Measurements from ENCODE around the gene NEURL2.

Gene NEURL2

DNA sequence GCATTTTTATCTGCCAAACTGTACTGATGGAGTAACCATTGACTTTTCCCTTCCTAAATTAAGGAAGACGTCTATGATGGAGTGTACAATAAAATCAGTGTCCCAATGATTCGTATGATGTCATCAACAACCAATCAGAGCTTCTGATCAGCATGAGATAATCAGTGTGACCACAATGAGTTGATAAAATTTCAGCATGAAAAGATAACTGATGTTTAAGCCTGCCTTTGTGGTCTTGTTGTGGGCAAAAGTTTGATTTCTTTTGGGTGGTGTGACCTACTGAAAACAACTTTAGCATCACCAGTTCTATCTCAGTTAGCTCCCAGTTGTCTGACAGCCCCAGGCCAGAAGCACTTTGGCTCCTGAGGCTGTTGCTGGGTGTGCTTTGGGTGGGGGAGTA, 46.8 kb upstream of the NEURL2 start:
- Histone ChIP-seq H3K79me2 (ENCODE audit: control insufficient read depth, insufficient read depth, low read length, poor library complexity) (peaks cover 10% of the 10 kb centered on the region), H3K9ac (ENCODE audit: low read length) (no peak overlapping the region), H3K79me1 (ENCODE audit: low read length) (peaks cover 12% of the 10 kb centered on the region), H3K4me1 (ENCODE audit: control insufficient read depth in 1 of 2, insufficient read depth in 2 of 2, low read length in 2 of 2) (peaks cover 2 to 4% of the 10 kb centered on the region in 2 experiments), H3K27me3 (ENCODE audit: insufficient read depth, low read length) (no peaks in the 10 kb centered on the region), H3K36me3 (ENCODE audit: control insufficient read depth in 1 of 2, insufficient read depth in 2 of 2, low read length in 2 of 2) (peaks cover 39 to 41% of the 10 kb centered on the region in 2 experiments), H2BK5ac (ENCODE audit: low read depth, low read length, poor library complexity) (no peak overlapping the region), H3K27ac (ENCODE audit: low read depth, low read length) (no peak overlapping the region), H2AK5ac (ENCODE audit: low read length) (no peak overlapping the region), H2BK120ac (ENCODE audit: insufficient read depth, low read length, poor library complexity) (no peak overlapping the region), H3K4me3 (ENCODE audit: low read depth, low read length) (no peak overlapping the region), H4K8ac (ENCODE audit: low read depth, low read length) (no peak overlapping the region), H4K12ac (ENCODE audit: low read depth, low read length) (no peak overlapping the region), H2BK12ac (ENCODE audit: low read length) (no peak overlapping the region), H3K14ac (ENCODE audit: low read length) (no peak overlapping the region), H3K4ac (ENCODE audit: low read depth, low read length) (no peak overlapping the region), H3K4me2 (ENCODE audit: low read length) (no peak overlapping the region), H2AFZ (ENCODE audit: insufficient read depth, low read length, poor library complexity) (no peak overlapping the region), H4K91ac (ENCODE audit: low read depth, low read length) (no peak overlapping the region), H3K18ac (ENCODE audit: low read length) (no peak overlapping the region), H3K23ac (ENCODE audit: low read length) (no peak overlapping the region), H3K9me3 (ENCODE audit: insufficient read depth, low read depth, low read length) (peaks cover 5% of the 10 kb centered on the region)
- no peak for DNase-seq
- WGBS (ENCODE audit: extremely low coverage, insufficient coverage, insufficient read length), result no CpG with 5 or more reads among the region's 2 CpGs

DNA sequence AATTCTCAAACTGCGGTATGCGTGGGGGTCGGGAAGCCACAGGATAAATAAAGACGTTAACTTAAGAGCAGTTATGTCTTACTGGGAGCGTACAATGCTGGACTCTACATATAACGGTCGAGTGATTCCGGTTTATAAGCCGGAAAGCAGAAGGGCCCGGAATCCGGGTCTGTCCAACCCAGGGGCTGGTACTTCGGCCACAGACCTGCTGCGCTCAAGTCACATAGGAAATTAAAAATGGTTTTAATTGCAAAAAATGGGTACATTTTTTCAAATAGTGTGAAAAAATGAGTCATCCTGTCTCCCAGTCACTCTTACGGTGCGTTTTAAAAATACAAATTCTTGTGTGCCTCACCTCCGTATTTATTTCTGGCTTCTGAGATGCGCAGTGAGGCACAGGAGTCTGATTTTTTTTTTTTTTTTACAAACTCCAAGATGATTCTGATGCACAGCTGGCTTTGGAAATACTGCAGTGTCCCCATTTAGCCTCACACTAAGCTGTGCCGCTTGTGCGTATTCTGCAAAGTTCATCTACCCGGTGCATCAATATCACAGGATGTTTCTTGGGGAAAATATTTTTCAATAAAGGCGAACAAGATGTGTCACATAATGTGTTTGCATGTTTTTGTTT, 44.5 kb upstream of the NEURL2 start:
- Histone ChIP-seq H3K36me3 (ENCODE audit: control insufficient read depth in 1 of 2, insufficient read depth in 2 of 2, low read length in 2 of 2) (peaks cover 31 to 33% of the 10 kb centered on the region in 2 experiments), H2BK12ac (ENCODE audit: low read length) (no peak overlapping the region), H2BK120ac (ENCODE audit: insufficient read depth, low read length, poor library complexity) (no peak overlapping the region), H3K9ac (ENCODE audit: low read length) (no peak overlapping the region), H2BK5ac (ENCODE audit: low read depth, low read length, poor library complexity) (no peak overlapping the region), H3K79me1 (ENCODE audit: low read length) (peaks cover 12% of the 10 kb centered on the region), H3K23ac (ENCODE audit: low read length) (no peak overlapping the region), H3K79me2 (ENCODE audit: control insufficient read depth, insufficient read depth, low read length, poor library complexity) (peaks cover 10% of the 10 kb centered on the region), H4K8ac (ENCODE audit: low read depth, low read length) (peak overlapping the region; percentile 22), H3K18ac (ENCODE audit: low read length) (no peak overlapping the region), H3K4ac (ENCODE audit: low read depth, low read length) (peak overlapping the region; percentile 39), H3K4me1 (ENCODE audit: control insufficient read depth in 1 of 2, insufficient read depth in 2 of 2, low read length in 2 of 2) (peaks cover 2 to 4% of the 10 kb centered on the region in 2 experiments), H2AK5ac (ENCODE audit: low read length) (no peak overlapping the region), H3K4me3 (ENCODE audit: low read depth, low read length) (peak overlapping the region; percentile 58), H3K27me3 (ENCODE audit: insufficient read depth, low read length) (no peaks in the 10 kb centered on the region), H4K91ac (ENCODE audit: low read depth, low read length) (no peak overlapping the region), H3K27ac (ENCODE audit: low read depth, low read length) (no peak overlapping the region), H3K4me2 (ENCODE audit: low read length) (peak overlapping the region; percentile 82), H4K12ac (ENCODE audit: low read depth, low read length) (no peak overlapping the region), H3K9me3 (ENCODE audit: insufficient read depth, low read depth, low read length) (peaks cover 2% of the 10 kb centered on the region), H3K14ac (ENCODE audit: low read length) (no peak overlapping the region), H2AFZ (ENCODE audit: insufficient read depth, low read length, poor library complexity) (peak overlapping the region; percentile 30)
- no peak for DNase-seq
- no CpG with 5 or more reads among the region's 21 CpGs for WGBS (ENCODE audit: extremely low coverage, insufficient coverage, insufficient read length)

DNA sequence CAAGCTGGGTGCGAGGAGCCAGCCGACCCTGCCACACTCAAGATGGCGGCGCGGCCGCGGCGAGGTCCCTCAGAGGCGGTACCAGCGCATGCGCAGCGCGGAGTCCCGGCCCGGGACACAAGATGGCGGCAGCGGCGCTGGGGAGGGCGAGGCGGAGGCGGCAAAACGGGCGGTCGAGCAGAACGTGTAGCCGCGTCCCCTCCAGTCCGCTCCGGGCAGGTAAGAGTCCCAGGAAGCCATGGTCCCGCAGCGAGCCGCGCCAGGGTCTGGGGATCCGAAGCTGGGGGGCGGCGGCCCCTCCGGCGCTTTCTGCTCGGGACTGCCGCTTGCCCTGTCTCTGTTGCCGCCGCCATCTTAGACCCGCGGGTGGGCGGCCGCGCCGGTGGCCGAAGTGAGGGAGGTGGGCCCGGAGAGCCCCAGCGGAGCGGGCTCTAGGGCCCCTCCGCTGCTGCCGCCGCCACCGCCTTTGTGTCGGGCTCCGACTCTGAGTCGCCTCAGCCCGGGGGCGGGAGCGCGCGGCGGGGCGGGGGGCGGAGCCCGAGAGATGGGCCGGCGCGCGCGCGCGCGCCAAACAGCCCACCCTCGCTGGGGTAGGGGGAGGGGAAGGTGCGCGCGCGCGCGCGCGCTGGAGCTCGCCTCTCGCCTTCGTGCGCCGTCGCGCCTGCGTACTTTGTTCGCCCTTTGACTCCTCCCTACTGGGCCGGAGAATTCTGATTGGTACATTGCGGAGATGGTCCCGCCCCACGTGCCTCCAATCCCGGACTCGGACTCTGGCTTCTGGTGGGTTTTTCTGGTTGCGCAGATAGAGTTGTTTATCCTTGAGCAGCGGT, 43.8 kb upstream of the NEURL2 start, which contains the start of gene PCIF1:
Gene PCIF1, plus strand, starts transcription at position 98 of the 830 bp plus-strand sequence. CDS start 4,317 bp downstream, outside the sequence.
- Histone ChIP-seq H2AK5ac (ENCODE audit: low read length) (peak within 1 kb of the TSS; percentile 97), H4K8ac (ENCODE audit: low read depth, low read length) (peak within 1 kb of the TSS; percentile 93), H3K14ac (ENCODE audit: low read length) (peak within 1 kb of the TSS; percentile 99), H3K23ac (ENCODE audit: low read length) (no peak within 1 kb of the TSS), H2BK5ac (ENCODE audit: low read depth, low read length, poor library complexity) (peak within 1 kb of the TSS; percentile 91), H3K4ac (ENCODE audit: low read depth, low read length) (peak within 1 kb of the TSS; percentile 90), H3K4me3 (ENCODE audit: low read depth, low read length) (peak within 1 kb of the TSS; percentile 89), H3K27me3 (ENCODE audit: insufficient read depth, low read length) (no peaks in the 10 kb centered on the region), H4K91ac (ENCODE audit: low read depth, low read length) (peak within 1 kb of the TSS; percentile 97), H3K27ac (ENCODE audit: low read depth, low read length) (peak within 1 kb of the TSS; percentile 100), H3K9ac (ENCODE audit: low read length) (peak within 1 kb of the TSS; percentile 100), H3K36me3 (ENCODE audit: control insufficient read depth in 1 of 2, insufficient read depth in 2 of 2, low read length in 2 of 2) (peaks cover 24 to 26% of the 10 kb centered on the region in 2 experiments), H2AFZ (ENCODE audit: insufficient read depth, low read length, poor library complexity) (peak within 1 kb of the TSS; percentile 74), H3K79me1 (ENCODE audit: low read length) (peaks cover 12% of the 10 kb centered on the region), H3K18ac (ENCODE audit: low read length) (peak within 1 kb of the TSS; percentile 98), H2BK12ac (ENCODE audit: low read length) (no peak within 1 kb of the TSS), H3K9me3 (ENCODE audit: insufficient read depth, low read depth, low read length) (peaks cover 2% of the 10 kb centered on the region), H3K4me1 (ENCODE audit: control insufficient read depth in 1 of 2, insufficient read depth in 2 of 2, low read length in 2 of 2) (peaks cover 2 to 4% of the 10 kb centered on the region in 2 experiments), H2BK120ac (ENCODE audit: insufficient read depth, low read length, poor library complexity) (peak within 1 kb of the TSS; percentile 90), H4K12ac (ENCODE audit: low read depth, low read length) (peak within 1 kb of the TSS; percentile 96), H3K79me2 (ENCODE audit: control insufficient read depth, insufficient read depth, low read length, poor library complexity) (peaks cover 10% of the 10 kb centered on the region), H3K4me2 (ENCODE audit: low read length) (peak within 1 kb of the TSS; percentile 94)
- WGBS (ENCODE audit: extremely low coverage, insufficient coverage, insufficient read length), result no CpG with 5 or more reads among the region's 102 CpGs
- DNase-seq, result peak; percentile 96 to 99

DNA sequence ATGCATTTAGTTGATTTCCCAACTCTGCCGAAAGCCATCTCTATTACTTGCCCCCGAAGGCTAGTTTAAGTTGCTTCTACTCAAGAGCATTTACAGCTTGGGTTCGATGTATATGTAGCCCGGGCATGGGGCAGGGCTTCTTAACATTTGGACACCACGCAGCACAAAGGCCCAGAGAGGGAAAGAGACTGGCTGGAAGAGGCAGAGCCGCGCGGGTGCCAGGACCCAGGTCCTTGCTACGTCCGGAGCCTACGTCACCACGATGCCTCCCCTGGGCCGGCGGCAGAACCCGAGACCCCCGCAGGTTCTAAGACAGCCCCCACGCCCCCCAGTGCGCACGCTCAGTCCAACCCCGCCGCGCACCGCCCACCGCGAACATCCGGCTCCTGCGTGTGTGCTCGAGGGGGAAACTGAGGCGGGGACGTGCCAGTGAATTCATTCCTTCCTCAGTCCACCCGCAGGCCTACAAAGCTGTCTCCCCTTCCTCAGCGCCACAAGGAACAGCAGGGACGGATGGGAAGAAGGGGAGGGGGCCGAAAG, 43.1 kb upstream of the NEURL2 start:
- Histone ChIP-seq H4K91ac (ENCODE audit: low read depth, low read length) (peak overlapping the region; percentile 97), H2BK120ac (ENCODE audit: insufficient read depth, low read length, poor library complexity) (peak overlapping the region; percentile 71), H3K4me3 (ENCODE audit: low read depth, low read length) (peak overlapping the region; percentile 89), H3K4me1 (ENCODE audit: control insufficient read depth in 1 of 2, insufficient read depth in 2 of 2, low read length in 2 of 2) (peaks cover 2 to 4% of the 10 kb centered on the region in 2 experiments), H3K4me2 (ENCODE audit: low read length) (peak overlapping the region; percentile 94), H4K8ac (ENCODE audit: low read depth, low read length) (peak overlapping the region; percentile 93), H3K79me1 (ENCODE audit: low read length) (peaks cover 12% of the 10 kb centered on the region), H3K36me3 (ENCODE audit: control insufficient read depth in 1 of 2, insufficient read depth in 2 of 2, low read length in 2 of 2) (peaks cover 17 to 20% of the 10 kb centered on the region in 2 experiments), H3K27me3 (ENCODE audit: insufficient read depth, low read length) (no peaks in the 10 kb centered on the region), H3K9ac (ENCODE audit: low read length) (peak overlapping the region; percentile 94), H3K18ac (ENCODE audit: low read length) (peak overlapping the region; percentile 93), H4K12ac (ENCODE audit: low read depth, low read length) (peak overlapping the region; percentile 96), H2AK5ac (ENCODE audit: low read length) (peak overlapping the region; percentile 55), H3K9me3 (ENCODE audit: insufficient read depth, low read depth, low read length) (peaks cover under 1% of the 10 kb centered on the region), H2BK5ac (ENCODE audit: low read depth, low read length, poor library complexity) (peak overlapping the region; percentile 91), H3K23ac (ENCODE audit: low read length) (no peak overlapping the region), H3K27ac (ENCODE audit: low read depth, low read length) (peak overlapping the region; percentile 100), H3K14ac (ENCODE audit: low read length) (peak overlapping the region; percentile 99), H3K4ac (ENCODE audit: low read depth, low read length) (peak overlapping the region; percentile 90), H2AFZ (ENCODE audit: insufficient read depth, low read length, poor library complexity) (peak overlapping the region; percentile 74), H2BK12ac (ENCODE audit: low read length) (no peak overlapping the region), H3K79me2 (ENCODE audit: control insufficient read depth, insufficient read depth, low read length, poor library complexity) (peaks cover 10% of the 10 kb centered on the region)
- no CpG with 5 or more reads among the region's 34 CpGs for WGBS (ENCODE audit: extremely low coverage, insufficient coverage, insufficient read length)
- peak in 1 of 2 donors; percentile 47 for DNase-seq

Measured in trophoblast cell (in vitro differentiated cells and primary cell).